Head of caudate nucleus (tissue), 42 donors: ENCODE results near the gene SYTL1.
A peak's percentile ranks its signal among the peaks of the same experiment; 100 is the strongest.

ENCODE experiments used
- DNase-seq, 42 donors: peaks; one replicate each; pipeline versions ENCODE4 v3.0.0 to v3.0.0-alpha.2; 2020 to 2021; ENCODE audit warnings: mixed read lengths in 7 of 42
- intact Hi-C: fragments of 100-400 bp; cut with DNase I; formaldehyde crosslinking; loops from one replicate; pipeline ENCODE4 v1.15.0; 2022

The SYTL1 gene, protein sequence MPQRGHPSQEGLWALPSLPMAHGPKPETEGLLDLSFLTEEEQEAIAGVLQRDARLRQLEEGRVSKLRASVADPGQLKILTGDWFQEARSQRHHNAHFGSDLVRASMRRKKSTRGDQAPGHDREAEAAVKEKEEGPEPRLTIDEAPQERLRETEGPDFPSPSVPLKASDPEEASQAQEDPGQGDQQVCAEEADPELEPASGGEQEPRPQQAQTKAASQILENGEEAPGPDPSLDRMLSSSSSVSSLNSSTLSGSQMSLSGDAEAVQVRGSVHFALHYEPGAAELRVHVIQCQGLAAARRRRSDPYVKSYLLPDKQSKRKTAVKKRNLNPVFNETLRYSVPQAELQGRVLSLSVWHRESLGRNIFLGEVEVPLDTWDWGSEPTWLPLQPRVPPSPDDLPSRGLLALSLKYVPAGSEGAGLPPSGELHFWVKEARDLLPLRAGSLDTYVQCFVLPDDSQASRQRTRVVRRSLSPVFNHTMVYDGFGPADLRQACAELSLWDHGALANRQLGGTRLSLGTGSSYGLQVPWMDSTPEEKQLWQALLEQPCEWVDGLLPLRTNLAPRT

DNA sequence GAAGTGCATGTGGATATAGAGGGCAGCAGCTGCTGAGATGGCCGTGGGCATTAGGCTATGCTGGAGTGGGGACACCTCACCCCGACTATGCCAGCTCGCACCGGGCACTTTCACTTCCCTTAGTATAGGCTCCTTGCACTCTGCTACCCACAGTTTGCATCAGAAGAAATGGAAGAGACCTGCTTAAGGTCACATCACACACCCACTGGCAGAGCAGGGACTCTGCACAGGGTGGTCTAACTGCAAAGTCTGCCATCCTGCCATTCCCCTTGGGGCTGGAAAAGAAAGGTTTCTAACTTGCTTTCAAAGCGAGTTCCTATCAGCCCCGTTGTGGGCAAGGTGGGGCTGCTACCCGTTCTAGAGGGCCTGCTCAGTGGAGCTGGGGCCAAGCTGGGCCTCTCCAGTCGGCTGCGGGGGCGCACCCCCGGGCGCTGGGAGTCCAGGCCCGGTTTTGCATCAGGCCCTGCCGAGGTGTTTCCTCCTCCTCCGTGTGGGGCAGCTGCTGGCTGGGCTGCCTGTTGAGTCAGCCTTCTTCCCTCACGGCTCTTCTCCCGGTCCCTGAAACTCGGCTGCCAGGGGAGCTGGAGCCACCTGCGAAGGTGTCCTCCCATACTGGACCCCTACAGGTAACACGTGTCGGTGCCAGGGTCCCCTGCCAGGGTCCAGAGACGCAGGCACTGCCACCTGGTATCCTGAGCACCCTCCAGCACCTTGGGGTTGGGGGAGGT, at the start of gene SYTL1:
Gene SYTL1, plus strand, starts transcription at position 498 of the 728 bp plus-strand sequence. CDS start 3,313 bp downstream, outside the sequence.
- DNase-seq = no peak
- intact Hi-C loops = no loop called here

DNA sequence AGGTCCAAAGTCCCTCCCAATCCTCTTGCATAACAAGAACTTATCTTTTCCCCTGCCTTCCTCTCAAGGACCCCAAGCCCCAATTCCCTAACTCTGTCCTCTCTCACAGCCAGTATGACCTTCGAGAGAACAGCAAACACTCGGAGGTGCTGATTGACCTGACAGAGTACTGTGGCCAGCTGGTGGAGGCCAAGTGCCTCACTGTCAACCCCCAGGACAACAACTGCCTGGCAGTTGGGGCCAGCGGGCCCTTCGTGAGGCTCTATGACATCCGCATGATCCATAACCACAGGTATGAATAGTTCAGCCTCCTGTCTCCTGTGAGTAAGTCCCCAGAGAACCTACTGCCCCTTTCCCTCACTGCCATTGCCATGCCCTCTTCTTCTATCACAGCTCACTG, 49.7 kb upstream of the SYTL1 start:
- intact Hi-C loops = loop anchor here (10.0 kb wide), 1 partner anchor 373 kb away; no protein-coding TSS in a partner anchor
- DNase-seq = peak in 1 of 42 donors; percentile 18

DNA sequence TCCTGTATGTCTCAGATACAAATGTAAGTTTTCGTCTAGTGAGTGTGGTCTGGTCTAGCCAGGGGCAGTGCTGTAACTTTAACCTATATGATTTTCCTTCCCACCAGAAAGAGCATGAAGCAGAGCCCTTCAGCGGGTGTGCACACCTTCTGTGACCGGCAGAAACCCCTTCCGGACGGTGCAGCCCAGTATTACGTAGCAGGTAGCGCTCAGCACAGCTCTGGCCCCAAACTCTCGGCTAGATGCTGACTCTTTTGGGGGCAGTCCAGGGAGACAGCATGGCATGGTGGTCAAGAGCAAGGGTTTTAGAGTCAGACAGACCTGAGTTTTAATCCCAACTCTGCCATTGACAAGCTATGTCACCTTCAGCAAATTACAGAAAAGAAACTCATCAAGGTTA, 47.9 kb upstream of the SYTL1 start:
- peak in 1 of 42 donors; percentile 7 for DNase-seq
- intact Hi-C loops = loop anchor here (10.0 kb wide), 1 partner anchor 371 kb away; no protein-coding TSS in a partner anchor

DNA sequence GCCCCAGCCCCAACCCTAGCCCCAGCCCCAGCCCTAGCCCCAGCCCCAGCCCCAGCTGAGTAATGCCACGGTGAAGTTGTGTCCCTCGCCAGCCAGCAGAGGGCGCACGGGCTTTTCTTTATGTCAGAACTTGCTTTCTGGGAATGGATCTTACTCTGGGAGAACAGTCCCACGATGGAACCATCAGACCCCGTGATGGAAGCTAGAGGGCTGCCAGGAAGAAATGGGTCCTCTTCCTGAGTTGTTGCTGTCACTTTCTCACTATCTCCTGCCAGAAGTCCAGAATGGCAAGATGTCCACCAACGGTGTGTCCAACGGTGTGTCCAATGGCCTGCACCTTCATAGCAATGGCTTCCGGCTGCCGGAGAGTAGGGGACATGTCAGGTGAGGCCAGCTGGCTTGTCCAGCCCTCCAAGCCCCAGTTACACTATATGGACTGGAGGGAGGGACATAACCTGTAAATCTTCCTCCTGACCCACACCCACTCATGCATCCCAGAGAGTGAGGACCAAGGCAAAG, 45.0 kb upstream of the SYTL1 start:
- DNase-seq = peak; percentile 58 to 90 (median 80)
- intact Hi-C loops = loop anchor here (10.0 kb wide), 1 partner anchor 368 kb away; no protein-coding TSS in a partner anchor

DNA sequence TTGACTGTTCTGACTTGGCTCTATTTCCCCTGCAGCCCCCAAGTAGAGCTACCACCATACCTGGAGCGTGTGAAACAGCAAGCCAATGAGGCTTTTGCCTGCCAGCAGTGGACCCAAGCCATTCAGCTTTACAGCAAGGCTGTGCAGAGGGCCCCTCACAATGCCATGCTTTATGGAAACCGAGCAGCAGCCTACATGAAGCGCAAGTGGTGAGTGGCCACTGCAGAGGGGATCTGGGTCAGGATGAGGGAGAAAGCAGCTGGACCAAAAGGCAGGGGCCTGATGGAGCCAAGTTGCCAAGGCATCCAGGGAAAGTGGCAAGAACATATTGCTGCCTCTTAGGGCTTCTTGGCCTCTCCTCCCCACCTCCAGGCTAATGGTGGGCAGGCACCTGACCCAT, 43.9 kb upstream of the SYTL1 start:
- no peak for DNase-seq
- intact Hi-C loops = loop anchor here (10.0 kb wide), 1 partner anchor 367 kb away; no protein-coding TSS in a partner anchor

DNA sequence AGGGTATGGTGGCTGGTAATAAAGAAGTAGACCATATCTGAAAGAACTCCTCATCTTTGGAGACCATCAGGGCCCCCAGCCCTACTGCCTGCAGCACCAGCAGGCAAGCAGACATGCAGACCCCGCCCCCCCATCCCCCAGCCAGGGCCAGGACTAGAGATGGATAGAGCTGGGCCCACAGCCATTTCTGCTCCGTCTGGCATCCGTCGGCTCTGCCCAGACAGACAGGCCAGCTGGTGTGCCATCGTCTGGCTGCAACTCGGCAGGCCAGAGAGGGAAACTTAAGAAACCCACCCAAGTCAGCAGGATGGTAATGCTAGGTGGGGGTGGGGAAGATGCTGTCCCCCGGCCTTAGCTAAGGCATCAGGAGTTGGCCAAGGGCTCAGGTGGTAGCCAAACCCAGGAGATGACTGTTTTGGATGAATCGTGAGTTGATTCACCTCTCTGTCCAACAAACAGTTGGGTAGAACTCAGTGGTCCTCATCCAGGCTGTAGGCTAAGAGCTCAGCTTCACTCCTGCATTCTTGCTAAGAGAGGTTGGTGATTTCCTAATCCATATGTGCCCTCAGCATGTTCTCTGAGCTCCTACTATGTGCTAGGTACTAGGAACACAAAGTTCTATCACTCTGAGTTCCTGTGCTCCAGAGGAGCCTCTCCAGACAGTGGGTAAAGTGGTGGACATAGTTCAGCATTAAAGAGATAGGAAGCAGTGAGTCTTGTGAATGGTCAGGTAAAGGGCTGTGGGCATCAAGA, 43.0 kb upstream of the SYTL1 start:
- DNase-seq = peak in 1 of 42 donors; percentile 22
- intact Hi-C loops = loop anchor here (10.0 kb wide), 1 partner anchor 366 kb away; no protein-coding TSS in a partner anchor

DNA sequence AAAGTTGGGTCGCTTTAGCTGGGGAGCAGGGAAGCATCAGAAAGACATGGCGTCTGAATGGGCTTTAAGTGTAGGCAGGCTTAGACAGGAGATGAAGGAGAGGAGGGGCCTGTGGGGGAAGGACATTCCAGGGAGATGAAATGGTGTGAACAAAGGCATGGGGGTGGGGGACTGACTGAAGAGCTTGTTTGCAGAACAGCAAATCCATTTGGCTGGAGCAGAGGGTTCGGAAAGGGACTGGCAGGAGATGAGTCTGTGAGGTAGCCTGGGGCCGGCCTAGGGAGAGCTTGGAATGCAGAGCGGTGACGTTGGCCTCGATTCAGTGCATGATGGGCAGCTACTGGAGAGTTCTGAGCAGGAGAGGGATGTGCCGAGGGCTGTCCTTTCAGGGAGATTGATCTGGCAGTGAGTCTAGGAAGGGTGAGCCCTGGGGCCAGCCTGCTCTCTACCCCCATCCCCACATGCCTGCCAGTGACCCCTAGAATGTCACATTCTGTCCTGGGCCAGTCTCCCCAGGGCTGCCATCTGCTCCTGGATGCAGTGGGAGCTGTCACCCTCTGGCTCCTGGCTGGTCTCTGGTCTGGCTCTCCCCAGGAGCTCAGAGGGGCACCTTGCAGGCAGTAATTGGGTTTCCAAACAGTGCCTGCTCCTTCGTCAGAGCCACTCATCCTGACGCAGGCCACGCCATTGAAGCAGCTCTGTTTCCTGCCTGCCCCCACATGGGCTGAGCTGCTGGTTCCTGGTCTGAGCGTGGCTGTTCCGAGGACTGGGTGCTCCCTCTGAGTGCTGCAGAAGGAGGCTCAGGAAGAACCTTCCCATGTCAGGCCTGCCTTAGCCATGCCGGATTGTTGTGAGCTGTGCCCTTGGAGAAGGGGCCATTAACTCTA, 42.2 kb upstream of the SYTL1 start:
- intact Hi-C loops = loop anchor here (2.0 to 10.0 kb wide), 3 partner anchors 97 to 365 kb away; no protein-coding TSS in a partner anchor
- peak in 30 of 42 donors; percentile 14 to 74 (median 35) for DNase-seq

DNA sequence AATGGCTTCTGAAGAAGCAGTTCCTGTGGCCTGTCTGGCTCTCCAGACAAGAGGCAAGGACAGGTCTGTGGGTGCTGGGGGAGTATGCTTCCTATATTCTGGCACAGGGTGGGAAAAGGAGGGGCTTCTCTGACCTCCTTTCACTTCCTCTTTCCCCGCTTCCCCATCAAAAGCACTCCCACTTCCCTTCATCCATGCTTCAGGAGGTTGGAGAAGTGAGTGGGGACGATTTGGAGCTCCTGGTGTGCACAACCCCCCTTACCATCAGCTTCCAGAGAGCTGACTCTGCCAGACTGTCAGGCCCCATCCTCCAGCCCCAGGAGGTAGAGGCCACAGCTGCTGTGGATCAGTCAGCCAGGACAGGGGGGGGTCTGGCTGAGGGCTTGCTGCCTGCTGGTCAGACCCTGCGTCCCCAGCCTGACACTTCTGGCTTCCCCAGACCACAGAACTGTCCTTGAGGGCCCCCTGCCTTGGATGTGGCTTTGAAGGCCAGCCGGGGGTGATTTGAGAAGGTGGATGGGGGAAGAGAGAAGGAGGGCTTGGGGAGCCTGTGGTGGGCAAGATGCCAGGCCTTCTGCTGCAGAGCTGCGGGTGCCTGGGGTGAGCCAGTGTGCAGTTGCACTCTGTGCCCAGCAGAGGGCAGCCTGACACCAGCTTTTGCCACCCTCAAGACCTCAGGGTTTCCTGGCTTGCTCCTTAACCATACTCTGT, 41.3 kb upstream of the SYTL1 start:
- peak; percentile 64 to 93 (median 87) for DNase-seq
- intact Hi-C loops = loop anchor here (2.0 to 5.0 kb wide), 2 partner anchors 96 to 307 kb away; no protein-coding TSS in a partner anchor

DNA sequence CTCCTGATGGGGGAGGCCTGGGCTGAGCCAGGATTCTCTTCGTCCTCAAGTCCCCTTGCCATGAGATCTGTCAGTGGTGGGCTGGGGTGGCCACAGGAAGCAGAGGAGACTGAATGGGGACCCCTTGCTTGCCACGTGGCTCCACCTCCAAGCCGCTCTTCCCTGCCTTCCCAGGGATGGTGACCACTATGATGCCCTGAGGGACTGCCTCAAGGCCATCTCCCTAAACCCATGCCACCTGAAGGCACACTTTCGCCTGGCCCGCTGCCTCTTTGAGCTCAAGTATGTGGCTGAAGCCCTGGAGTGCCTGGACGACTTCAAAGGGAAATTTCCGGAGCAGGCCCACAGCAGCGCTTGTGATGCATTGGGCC, 40.8 kb upstream of the SYTL1 start:
- DNase-seq = peak in 2 of 42 donors; percentile 13 to 18
- intact Hi-C loops = loop anchor here (2.0 to 5.0 kb wide), 2 partner anchors 96 to 306 kb away; no protein-coding TSS in a partner anchor

DNA sequence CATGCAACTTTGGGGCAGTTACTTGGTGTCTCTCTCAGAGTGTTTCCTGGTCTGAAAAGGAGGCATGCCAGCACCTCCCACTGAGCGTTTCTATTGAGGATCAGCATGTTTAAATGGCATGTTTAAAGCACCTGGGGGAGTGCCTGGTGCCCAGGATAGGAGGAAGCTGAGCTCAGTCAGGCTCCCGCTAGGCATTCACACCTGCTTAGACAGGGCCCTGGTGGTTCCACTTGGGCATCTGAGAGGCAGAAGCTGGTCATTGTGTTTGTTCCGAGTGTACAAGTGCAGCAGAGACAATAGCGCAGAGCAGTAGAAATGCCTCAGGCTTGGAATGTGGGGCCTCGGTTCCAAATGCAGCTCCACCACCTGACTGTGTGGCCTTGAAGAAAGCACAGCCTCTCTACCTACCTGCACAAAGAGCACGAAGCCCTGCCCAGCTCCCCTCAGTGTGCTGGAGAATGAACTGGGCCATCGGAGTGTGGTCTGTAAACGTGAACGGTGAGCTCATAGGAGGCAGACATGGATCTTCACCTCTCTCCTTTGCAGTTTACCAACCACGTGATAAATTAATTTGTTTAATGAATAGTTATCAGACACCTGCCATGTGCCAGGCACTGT, 40.1 kb upstream of the SYTL1 start:
- peak in 1 of 42 donors; percentile 23 for DNase-seq
- intact Hi-C loops = loop anchor here (2.0 to 5.0 kb wide), 2 partner anchors 95 to 306 kb away; no protein-coding TSS in a partner anchor

DNA sequence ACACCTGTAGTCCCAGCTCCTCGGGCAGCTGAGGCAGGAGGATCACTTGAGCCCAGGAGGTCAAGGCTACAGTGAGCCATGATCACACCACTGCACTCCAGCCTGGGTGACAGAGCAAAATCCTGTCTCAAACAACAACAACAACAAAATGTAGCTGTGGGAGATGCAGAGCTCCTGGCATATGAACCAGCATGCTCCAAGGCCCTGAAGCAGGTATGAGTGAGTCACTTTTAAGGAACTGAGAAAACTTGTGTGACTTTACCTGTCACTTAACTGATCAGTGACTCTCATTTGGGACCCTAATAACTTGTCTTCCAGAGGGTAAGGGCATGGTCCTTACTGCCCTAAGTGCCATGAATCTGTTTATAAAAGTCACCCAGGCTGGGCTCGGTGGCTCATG, 39.2 kb upstream of the SYTL1 start:
- intact Hi-C loops = loop anchor here (5.0 kb wide), 1 partner anchor 305 kb away; no protein-coding TSS in a partner anchor

DNA sequence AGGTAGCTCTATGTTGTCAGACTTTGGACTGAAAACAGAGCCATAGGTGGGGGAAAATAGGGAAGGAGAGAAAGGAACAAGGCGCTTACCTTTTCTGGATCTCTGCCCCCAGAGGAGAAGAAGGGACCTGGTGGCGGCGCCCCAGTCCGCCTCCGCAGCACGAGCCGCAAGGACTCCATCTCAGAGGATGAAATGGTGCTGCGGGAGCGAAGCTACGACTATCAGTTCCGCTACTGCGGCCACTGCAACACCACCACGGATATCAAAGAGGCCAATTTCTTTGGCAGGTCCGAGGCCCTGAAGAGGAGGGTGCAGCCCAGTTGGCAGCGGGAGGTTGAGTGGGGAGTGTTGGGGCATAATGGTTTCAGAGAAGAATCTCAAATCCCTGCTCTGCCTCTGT, 38.3 kb upstream of the SYTL1 start:
- no peak for DNase-seq
- intact Hi-C loops = loop anchor here (5.0 kb wide), 1 partner anchor 304 kb away; no protein-coding TSS in a partner anchor

More for the DNA sequence above, 39.2 kb upstream of the SYTL1 start:
- DNase-seq = no peak

DNA sequence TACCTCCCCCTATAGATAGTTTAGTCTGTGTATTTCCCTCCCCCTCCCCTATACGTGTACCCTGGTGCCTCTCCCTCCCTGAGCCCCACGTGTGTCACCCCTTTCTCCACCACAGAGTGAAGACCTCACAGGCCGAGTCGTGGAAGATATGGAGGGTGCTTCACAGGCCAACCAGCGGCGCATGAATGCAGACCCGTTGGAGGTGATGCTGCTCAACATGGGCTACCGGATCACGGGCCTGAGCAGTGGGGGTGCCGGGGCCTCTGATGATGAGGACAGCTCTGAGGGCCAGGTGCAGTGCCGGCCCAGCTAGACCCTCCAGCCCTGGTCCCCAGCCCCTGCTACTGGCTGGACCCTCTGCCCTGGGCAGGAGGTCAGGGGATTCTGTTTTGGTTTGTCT, 35.8 kb upstream of the SYTL1 start:
- DNase-seq = no peak
- intact Hi-C loops = no loop called here

DNA sequence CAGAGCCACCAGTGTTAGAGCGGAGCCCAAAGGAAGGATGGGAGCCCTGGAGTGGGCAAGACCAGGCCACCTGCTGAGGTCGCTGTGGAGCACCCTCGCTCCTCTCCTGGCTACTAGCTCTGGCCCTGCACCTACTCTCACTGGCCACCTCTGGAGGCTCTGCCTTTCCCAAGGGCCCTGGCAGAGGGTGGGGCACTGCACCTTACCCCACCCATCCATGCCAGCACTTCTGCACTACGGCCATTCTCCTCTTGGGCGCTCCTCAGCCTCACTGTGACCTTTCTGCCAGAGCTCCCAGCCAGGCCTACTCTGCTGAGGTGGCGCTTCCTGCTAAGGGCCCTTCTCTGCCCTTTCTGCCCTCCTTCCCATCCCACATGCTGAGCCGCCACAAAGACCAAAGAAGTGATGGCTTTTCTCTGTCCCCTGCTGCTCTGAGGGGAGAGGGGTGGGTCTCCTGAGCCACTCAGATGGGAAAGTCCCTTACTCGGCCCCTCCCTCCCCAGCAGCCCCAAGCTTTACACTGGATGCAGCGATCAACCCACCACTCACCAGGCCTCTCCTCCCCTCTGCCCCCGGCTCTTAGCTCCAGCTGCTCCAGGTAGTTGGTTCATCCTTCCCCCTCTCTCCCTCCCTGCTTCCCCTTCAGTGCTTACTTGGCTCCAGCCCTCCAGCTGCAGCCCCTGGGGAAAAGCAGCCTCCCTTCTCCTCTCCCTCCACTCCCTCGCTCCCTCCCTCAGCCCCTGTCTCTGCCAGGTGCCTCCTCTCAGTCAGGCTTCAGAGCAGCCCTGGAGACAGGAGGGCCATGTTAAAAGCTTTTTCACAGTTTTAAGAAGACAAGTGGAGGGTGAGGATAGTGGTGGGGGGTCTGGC, 34.7 kb upstream of the SYTL1 start:
- no peak for DNase-seq
- intact Hi-C loops = no loop called here
